Lower leg skin (tissue), 3 donors: ENCODE data around the gene XIRP1.

Source experiments
- CTCF ChIP-seq, 3 donors: fragments of 450-650 bp; IDR thresholded peaks; one replicate each; pipeline ENCODE4 v1.5.1; 2016; ENCODE audit warnings: antibody characterized with exemption in 3 of 3, mild to moderate bottlenecking in 3 of 3, moderate library complexity in 2 of 3
- POLR2A ChIP-seq, 2 donors: fragments of 450-650 bp; IDR thresholded peaks; one replicate each; pipeline ENCODE4 v1.6.1; 2016 to 2017; ENCODE audit warnings: antibody characterized with exemption in 2 of 2, mild to moderate bottlenecking in 1 of 2, moderate library complexity in 1 of 2

- no peak for TF ChIP-seq POLR2A (IDR thresholded peaks at IDR 0.05)
- TF ChIP-seq CTCF (IDR thresholded peaks at IDR 0.05), result no peak
These were observed 3.9 kb downstream of the XIRP1 start for GRCh38 chr3:39188271-39189149.
